ENCODE data around the gene PANX1. TPM values are rescaled to one million over a fixed set of nuclear protein-coding genes. Genes with fewer than 3 reads are reported as not detected.

Gene PANX1
- total RNA-seq, 1 donor, result 48.1 TPM

- Histone ChIP-seq H3K79me2 (ENCODE audit: insufficient read depth, low read length) (no peaks in the 10 kb centered on the region), H3K4me3 (ENCODE audit: insufficient read depth, low read length) (no peak overlapping the region), H3K9me3 (ENCODE audit: low read depth, low read length) (no peaks in the 10 kb centered on the region), H3K4me1 (ENCODE audit: insufficient read depth, low read length) (no peaks in the 10 kb centered on the region), H3K27me3 (ENCODE audit: insufficient read depth, low read length) (no peaks in the 10 kb centered on the region), H3K4me2 (ENCODE audit: insufficient read depth, low read length) (no peak overlapping the region), H4K20me1 (ENCODE audit: insufficient read depth, low read length) (no peaks in the 10 kb centered on the region), H3K36me3 (ENCODE audit: insufficient read depth, low read length) (no peaks in the 10 kb centered on the region), H2AFZ (ENCODE audit: low read length) (no peak overlapping the region), H3K27ac (ENCODE audit: low read depth, low read length) (no peak overlapping the region)
- no peak for TF ChIP-seq CTCF (IDR thresholded peaks at IDR 0.05; ENCODE audit: extremely low read depth, low read depth, low read length)
- DNase-seq (ENCODE audit: insufficient read length, low spot score, missing footprints), result no peak
Measured at GRCh38 chr11:94104734-94105133, 23.9 kb upstream of the PANX1 start.

DNA sequence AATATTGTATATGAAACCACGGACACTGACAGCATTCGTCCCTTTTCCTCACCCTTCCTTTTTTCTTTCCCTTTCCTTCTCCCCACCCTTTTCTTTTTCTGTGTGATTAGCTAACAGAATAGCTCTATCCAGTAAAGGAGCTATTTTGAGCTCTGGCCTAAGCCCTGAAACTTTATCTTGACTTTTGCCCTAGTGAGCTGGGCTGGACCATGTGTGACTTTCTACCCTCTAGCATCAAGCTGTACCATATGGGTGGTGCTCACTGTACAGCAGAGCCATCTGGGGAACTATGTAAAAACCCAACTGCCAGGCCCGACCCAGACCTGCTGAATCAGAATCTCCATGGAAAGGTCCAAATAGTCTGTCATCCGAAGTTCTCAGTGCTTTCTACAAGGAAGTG is 21.9 kb upstream of the PANX1 start:
- H2AFZ ChIP-seq (ENCODE audit: low read length), result no peak overlapping the region
- H3K27me3 ChIP-seq (ENCODE audit: insufficient read depth, low read length), result peaks cover 8% of the 10 kb centered on the region
- no peaks in the 10 kb centered on the region for H4K20me1 ChIP-seq (ENCODE audit: insufficient read depth, low read length)
- H3K4me2 ChIP-seq (ENCODE audit: insufficient read depth, low read length), result no peak overlapping the region
- DNase-seq (ENCODE audit: insufficient read length, low spot score, missing footprints), result no peak
- H3K27ac ChIP-seq (ENCODE audit: low read depth, low read length), result no peak overlapping the region
- no peak for TF ChIP-seq CTCF (IDR thresholded peaks at IDR 0.05; ENCODE audit: extremely low read depth, low read depth, low read length)
- no peaks in the 10 kb centered on the region for H3K9me3 ChIP-seq (ENCODE audit: low read depth, low read length)
- no peak overlapping the region for H3K4me3 ChIP-seq (ENCODE audit: insufficient read depth, low read length)
- no peaks in the 10 kb centered on the region for H3K4me1 ChIP-seq (ENCODE audit: insufficient read depth, low read length)
- no peaks in the 10 kb centered on the region for H3K79me2 ChIP-seq (ENCODE audit: insufficient read depth, low read length)
- H3K36me3 ChIP-seq (ENCODE audit: insufficient read depth, low read length), result no peaks in the 10 kb centered on the region

DNA sequence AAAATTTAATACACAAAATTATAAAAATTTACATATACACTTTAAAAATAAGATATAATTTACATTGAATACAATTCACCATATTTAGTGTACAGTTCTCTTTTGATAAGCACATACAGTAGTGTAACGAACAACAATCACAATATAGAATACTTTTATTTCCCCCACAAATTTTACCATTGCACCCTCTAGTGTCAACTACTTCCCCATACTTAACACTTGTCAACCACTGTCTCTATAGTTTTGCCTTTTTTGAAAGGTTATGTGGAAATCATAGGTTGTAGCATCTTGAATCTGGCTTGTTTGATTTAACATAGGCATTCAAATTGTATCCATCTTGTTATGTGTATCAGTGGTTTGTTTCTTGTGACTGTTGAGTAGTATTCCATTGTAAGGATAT is 21.3 kb upstream of the PANX1 start:
- no peak overlapping the region for H2AFZ ChIP-seq (ENCODE audit: low read length)
- H3K4me2 ChIP-seq (ENCODE audit: insufficient read depth, low read length), result no peak overlapping the region
- no peak overlapping the region for H3K4me3 ChIP-seq (ENCODE audit: insufficient read depth, low read length)
- peaks cover 10% of the 10 kb centered on the region for H3K27me3 ChIP-seq (ENCODE audit: insufficient read depth, low read length)
- H3K79me2 ChIP-seq (ENCODE audit: insufficient read depth, low read length), result no peaks in the 10 kb centered on the region
- no peaks in the 10 kb centered on the region for H3K9me3 ChIP-seq (ENCODE audit: low read depth, low read length)
- no peak for DNase-seq (ENCODE audit: insufficient read length, low spot score, missing footprints)
- no peaks in the 10 kb centered on the region for H3K36me3 ChIP-seq (ENCODE audit: insufficient read depth, low read length)
- TF ChIP-seq CTCF (IDR thresholded peaks at IDR 0.05; ENCODE audit: extremely low read depth, low read depth, low read length), result peak; percentile 19
- no peaks in the 10 kb centered on the region for H4K20me1 ChIP-seq (ENCODE audit: insufficient read depth, low read length)
- H3K4me1 ChIP-seq (ENCODE audit: insufficient read depth, low read length), result no peaks in the 10 kb centered on the region
- H3K27ac ChIP-seq (ENCODE audit: low read depth, low read length), result no peak overlapping the region

DNA sequence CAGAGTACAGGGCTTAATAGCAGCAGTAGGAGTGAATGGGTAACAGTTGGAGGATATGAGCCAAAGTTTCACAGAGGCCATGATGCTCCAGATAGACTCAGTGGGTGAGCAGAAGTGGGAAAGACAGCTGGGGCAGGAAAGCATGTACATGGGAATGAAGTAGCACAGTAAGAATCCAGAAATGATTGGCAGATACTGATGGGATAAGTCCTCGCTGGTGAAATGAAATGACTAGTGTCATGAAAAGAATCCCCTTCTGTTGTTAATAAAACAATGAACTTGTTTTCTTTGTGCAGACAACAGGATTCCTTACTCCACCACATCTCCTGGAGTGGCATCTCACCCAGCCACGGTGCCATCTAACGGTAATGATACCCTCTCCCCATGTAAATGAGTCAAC is 17.4 kb upstream of the PANX1 start:
- no peaks in the 10 kb centered on the region for H3K9me3 ChIP-seq (ENCODE audit: low read depth, low read length)
- no peaks in the 10 kb centered on the region for H3K36me3 ChIP-seq (ENCODE audit: insufficient read depth, low read length)
- H3K27ac ChIP-seq (ENCODE audit: low read depth, low read length), result no peak overlapping the region
- H3K27me3 ChIP-seq (ENCODE audit: insufficient read depth, low read length), result peaks cover 10% of the 10 kb centered on the region
- no peak for TF ChIP-seq CTCF (IDR thresholded peaks at IDR 0.05; ENCODE audit: extremely low read depth, low read depth, low read length)
- H3K4me2 ChIP-seq (ENCODE audit: insufficient read depth, low read length), result no peak overlapping the region
- no peak overlapping the region for H2AFZ ChIP-seq (ENCODE audit: low read length)
- no peaks in the 10 kb centered on the region for H4K20me1 ChIP-seq (ENCODE audit: insufficient read depth, low read length)
- no peaks in the 10 kb centered on the region for H3K4me1 ChIP-seq (ENCODE audit: insufficient read depth, low read length)
- no peak overlapping the region for H3K4me3 ChIP-seq (ENCODE audit: insufficient read depth, low read length)
- H3K79me2 ChIP-seq (ENCODE audit: insufficient read depth, low read length), result no peaks in the 10 kb centered on the region
- DNase-seq (ENCODE audit: insufficient read length, low spot score, missing footprints), result no peak

Measured in osteoblast (primary cell).